ENCODE data around the gene DCTN3. TPM values are rescaled to one million over a fixed set of nuclear protein-coding genes. Genes with fewer than 3 reads are reported as not detected.

Gene DCTN3
- polyA plus RNA-seq, 3 donors = 120 to 174 (median 143) TPM

DNA sequence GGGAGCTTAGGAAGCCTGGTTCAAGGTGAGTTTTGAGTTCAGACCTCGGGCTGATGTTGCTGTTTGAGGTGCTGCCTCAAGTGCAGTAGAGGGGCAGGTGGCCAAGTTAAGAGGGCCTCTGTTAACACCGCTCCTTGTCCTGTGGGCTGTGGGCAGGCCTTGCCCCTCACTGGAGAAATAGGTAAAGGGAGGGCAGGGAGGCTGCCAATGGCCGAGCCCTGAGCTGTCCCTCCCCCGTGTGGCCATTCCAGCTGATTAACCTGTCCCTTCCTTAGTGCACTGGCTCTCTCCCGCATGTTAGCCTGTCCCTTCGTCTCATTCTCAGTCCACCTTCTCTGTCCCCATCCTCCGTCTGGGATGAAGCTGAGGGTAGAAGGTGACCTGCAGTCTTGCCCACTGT lies 52.2 kb downstream of the DCTN3 start:
- H3K4me2 ChIP-seq (replicated peaks; ENCODE audit: extremely low read depth, low read length, poor library complexity, severe bottlenecking) = no peak overlapping the region
- no peak overlapping the region for H3K9ac ChIP-seq (ENCODE audit: insufficient read depth, low read length, poor library complexity, severe bottlenecking)
- H3K4me1 ChIP-seq (ENCODE audit: control insufficient read depth in 1 of 2, insufficient read depth in 2 of 2, low read length in 2 of 2) = no peaks in the 10 kb centered on the region
- no peak overlapping the region for H3K4me3 ChIP-seq (replicated peaks in 1 of 3; ENCODE audit: low read depth in 2 of 3, low read length in 3 of 3)
- no peak overlapping the region for H3K27ac ChIP-seq (ENCODE audit: low read depth in 1 of 2, low read length in 2 of 2)
- TF ChIP-seq, protein P1, sequence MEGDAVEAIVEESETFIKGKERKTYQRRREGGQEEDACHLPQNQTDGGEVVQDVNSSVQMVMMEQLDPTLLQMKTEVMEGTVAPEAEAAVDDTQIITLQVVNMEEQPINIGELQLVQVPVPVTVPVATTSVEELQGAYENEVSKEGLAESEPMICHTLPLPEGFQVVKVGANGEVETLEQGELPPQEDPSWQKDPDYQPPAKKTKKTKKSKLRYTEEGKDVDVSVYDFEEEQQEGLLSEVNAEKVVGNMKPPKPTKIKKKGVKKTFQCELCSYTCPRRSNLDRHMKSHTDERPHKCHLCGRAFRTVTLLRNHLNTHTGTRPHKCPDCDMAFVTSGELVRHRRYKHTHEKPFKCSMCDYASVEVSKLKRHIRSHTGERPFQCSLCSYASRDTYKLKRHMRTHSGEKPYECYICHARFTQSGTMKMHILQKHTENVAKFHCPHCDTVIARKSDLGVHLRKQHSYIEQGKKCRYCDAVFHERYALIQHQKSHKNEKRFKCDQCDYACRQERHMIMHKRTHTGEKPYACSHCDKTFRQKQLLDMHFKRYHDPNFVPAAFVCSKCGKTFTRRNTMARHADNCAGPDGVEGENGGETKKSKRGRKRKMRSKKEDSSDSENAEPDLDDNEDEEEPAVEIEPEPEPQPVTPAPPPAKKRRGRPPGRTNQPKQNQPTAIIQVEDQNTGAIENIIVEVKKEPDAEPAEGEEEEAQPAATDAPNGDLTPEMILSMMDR (IDR thresholded peaks at IDR 0.05) = no peak
- Mint-ChIP-seq H3K27ac (no peak overlapping the region), H3K4me1 (no peaks in the 10 kb centered on the region), H3K9me3 (peaks cover 0 to 2% (median 0%) of the 10 kb centered on the region in 7 donors), H3K4me3 (no peak overlapping the region), H3K27me3 (ENCODE audit: low read depth in 3 of 3) (peaks cover 17 to 21% (median 18%) of the 10 kb centered on the region in 3 donors), H3K36me3 (no peaks in the 10 kb centered on the region)
- intact Hi-C loops (cut with micrococcal nuclease) = no loop called here
- no peak for DNase-seq
- no peaks in the 10 kb centered on the region for H3K27me3 ChIP-seq (ENCODE audit: control insufficient read depth in 2 of 2, insufficient read depth in 2 of 2, low read length in 2 of 2)
- WGBS (ENCODE audit: insufficient coverage) = 81% methylated on average over 3 of the region's 7 CpGs
- H3K79me2 ChIP-seq (ENCODE audit: insufficient read depth, low read length) = no peaks in the 10 kb centered on the region
- no peak overlapping the region for H2AFZ ChIP-seq (ENCODE audit: insufficient read depth, low read depth, low read length, poor library complexity, severe bottlenecking)
- no peaks in the 10 kb centered on the region for H3K9me3 ChIP-seq (replicated peaks in 1 of 2; ENCODE audit: control insufficient read depth in 1 of 2, insufficient read depth in 1 of 2, low read length in 2 of 2)
- no peaks in the 10 kb centered on the region for H4K20me1 ChIP-seq (ENCODE audit: insufficient read depth, low read length)
- H3K36me3 ChIP-seq (replicated peaks in 1 of 2; ENCODE audit: control insufficient read depth in 1 of 2, insufficient read depth in 2 of 2, low read length in 2 of 2) = no peaks in the 10 kb centered on the region

GRCh38 chr9:34566972-34567371 lies 53.3 kb downstream of the DCTN3 start:
- Histone ChIP-seq H3K79me2 (ENCODE audit: insufficient read depth, low read length) (no peaks in the 10 kb centered on the region), H4K20me1 (ENCODE audit: insufficient read depth, low read length) (no peaks in the 10 kb centered on the region), H3K4me1 (ENCODE audit: control insufficient read depth in 1 of 2, insufficient read depth in 2 of 2, low read length in 2 of 2) (no peaks in the 10 kb centered on the region), H2AFZ (ENCODE audit: insufficient read depth, low read depth, low read length, poor library complexity, severe bottlenecking) (no peak overlapping the region), H3K36me3 (replicated peaks in 1 of 2; ENCODE audit: control insufficient read depth in 1 of 2, insufficient read depth in 2 of 2, low read length in 2 of 2) (no peaks in the 10 kb centered on the region), H3K27me3 (ENCODE audit: control insufficient read depth in 2 of 2, insufficient read depth in 2 of 2, low read length in 2 of 2) (peaks cover 0 to 2% of the 10 kb centered on the region in 2 donors), H3K9ac (ENCODE audit: insufficient read depth, low read length, poor library complexity, severe bottlenecking) (no peak overlapping the region), H3K4me2 (replicated peaks; ENCODE audit: extremely low read depth, low read length, poor library complexity, severe bottlenecking) (no peak overlapping the region), H3K27ac (ENCODE audit: low read depth in 1 of 2, low read length in 2 of 2) (no peak overlapping the region), H3K9me3 (replicated peaks in 1 of 2; ENCODE audit: control insufficient read depth in 1 of 2, insufficient read depth in 1 of 2, low read length in 2 of 2) (peaks cover 0 to 6% of the 10 kb centered on the region in 2 donors), H3K4me3 (replicated peaks in 1 of 3; ENCODE audit: low read depth in 2 of 3, low read length in 3 of 3) (no peak overlapping the region)
- TF ChIP-seq, protein P1 (IDR thresholded peaks at IDR 0.05) = no peak
- no peak for DNase-seq
- Mint-ChIP-seq H3K27ac (no peak overlapping the region), H3K36me3 (no peaks in the 10 kb centered on the region), H3K9me3 (peaks cover 0 to 8% (median 3%) of the 10 kb centered on the region in 7 donors), H3K27me3 (ENCODE audit: low read depth in 3 of 3) (peaks cover 18 to 23% (median 22%) of the 10 kb centered on the region in 3 donors), H3K4me1 (no peaks in the 10 kb centered on the region), H3K4me3 (no peak overlapping the region)
- 88% methylated on average over 2 of the region's 6 CpGs for WGBS (ENCODE audit: insufficient coverage)
- intact Hi-C loops (cut with micrococcal nuclease) = no loop called here

All from CD14-positive monocyte (primary cell).